IMR-90 (cell line): ENCODE measurements around the gene SYCP2. TPM values are rescaled to one million over a fixed set of nuclear protein-coding genes. Genes with fewer than 3 reads are reported as not detected.

Source experiments
- ATAC-seq: fragments of 200-7000 bp; cut with Tn5 transposase; 2 replicates; pipeline ENCODE4 v1.9.1; 2020; ENCODE audit warnings: low read depth, mild to moderate bottlenecking, moderate library complexity
- BruUV-seq: library from RNA; stranded (reverse); fragments of 400-500 nt; replicated peaks from 2 replicates; lab custom pipeline; 2021; lab: Mats Ljungman, UMichigan
- CTCF ChIA-PET: fragments of 300-600 bp; formaldehyde crosslinking; extraction: SDS; loops from one replicate; lab custom pipeline; 2021; ENCODE audit warnings: antibody characterized with exemption; lab: Yijun Ruan, JAX
- POLR2A ChIA-PET: fragments of 300-600 bp; sonication (Branson Sonifier 250); formaldehyde crosslinking; loops from one replicate; lab custom pipeline; 2022; ENCODE audit warnings: antibody characterized with exemption; ENCODE audit not compliant: unreplicated experiment; lab: Charles Lee
- DNase-seq: peaks from one replicate; pipeline ENCODE4 v3.0.0; 2013
- H2AFZ ChIP-seq: replicated peaks from 2 replicates; pipeline ENCODE3; 2013; ENCODE audit warnings: low read length, mild to moderate bottlenecking; ENCODE audit not compliant: poor library complexity
- H2AK5ac ChIP-seq: 2 replicates; pipeline ENCODE4 v1.6.1; 2013; ENCODE audit warnings: low read depth, low read length, inconsistent platforms
- H2AK9ac ChIP-seq: replicated peaks from 2 replicates; pipeline ENCODE3; 2013; ENCODE audit warnings: mild to moderate bottlenecking, low read depth, low read length, moderate library complexity; ENCODE audit not compliant: poor library complexity
- H2BK120ac ChIP-seq: 2 replicates; pipeline ENCODE4 v1.6.1; 2013; ENCODE audit warnings: low read depth, low read length, inconsistent platforms
- H2BK15ac ChIP-seq: 3 replicates; pipeline ENCODE4 v1.6.1; 2013; ENCODE audit warnings: low read depth, low read length, inconsistent platforms
- H2BK20ac ChIP-seq: 2 replicates; pipeline ENCODE4 v1.6.1; 2013; ENCODE audit warnings: low read depth, mild to moderate bottlenecking, inconsistent platforms, low read length, moderate library complexity
- H2BK5ac ChIP-seq: 2 replicates; pipeline ENCODE4 v1.6.1; 2013; ENCODE audit warnings: mild to moderate bottlenecking, low read depth, low read length, inconsistent platforms; ENCODE audit not compliant: poor library complexity, severe bottlenecking
- H3K14ac ChIP-seq: replicated peaks from 2 replicates; pipeline ENCODE4 v1.6.1; 2013; ENCODE audit warnings: low read depth, low read length, inconsistent platforms
- H3K18ac ChIP-seq: 2 replicates; pipeline ENCODE4 v1.6.1; 2013; ENCODE audit warnings: low read depth, low read length, control low read depth
- H3K23ac ChIP-seq: 2 replicates; pipeline ENCODE4 v1.6.1; 2013; ENCODE audit warnings: low read depth, low read length, inconsistent platforms
- H3K27ac ChIP-seq: 2 replicates; pipeline ENCODE4 v1.5.1; 2013; ENCODE audit warnings: mild to moderate bottlenecking, control low read depth, low read length; ENCODE audit not compliant: insufficient read depth
- H3K27me3 ChIP-seq: 2 replicates; pipeline ENCODE4 v1.6.1; 2013; ENCODE audit warnings: low read length; ENCODE audit not compliant: control insufficient read depth, insufficient read depth
- H3K36me3 ChIP-seq: 2 replicates; pipeline ENCODE4 v1.6.1; 2013; ENCODE audit warnings: low read length, mixed read lengths; ENCODE audit not compliant: control insufficient read depth, insufficient read depth
- H3K4ac ChIP-seq: 2 replicates; pipeline ENCODE4 v1.6.1; 2013; ENCODE audit warnings: low read depth, low read length, inconsistent platforms
- H3K4me1 ChIP-seq: 2 replicates; pipeline ENCODE4 v1.6.1; 2013; ENCODE audit warnings: low read length, mixed read lengths; ENCODE audit not compliant: control insufficient read depth, insufficient read depth
- H3K4me2 ChIP-seq: 2 replicates; pipeline ENCODE4 v1.6.1; 2013; ENCODE audit warnings: low read depth, mild to moderate bottlenecking, control low read depth, low read length, moderate library complexity
- H3K4me3 ChIP-seq: 2 replicates; pipeline ENCODE4 v1.5.1; 2013; ENCODE audit warnings: low read depth, mild to moderate bottlenecking, control low read depth, low read length, moderate library complexity; ENCODE audit not compliant: insufficient read depth
- H3K56ac ChIP-seq: 2 replicates; pipeline ENCODE4 v1.6.1; 2013; ENCODE audit warnings: low read length, inconsistent platforms; ENCODE audit not compliant: insufficient read depth; ENCODE audit errors: extremely low read depth
- H3K79me1 ChIP-seq, 2 experiments: 2 replicates each; pipeline ENCODE4 v1.6.1; 2013; ENCODE audit warnings: low read length in 2 of 2, inconsistent platforms in 1 of 2, low read depth in 1 of 2
- H3K9ac ChIP-seq: 2 replicates; pipeline ENCODE4 v1.6.1; 2013; ENCODE audit warnings: low read depth, low read length, control low read depth
- H3K9me1 ChIP-seq: 2 replicates; pipeline ENCODE4 v1.6.1; 2013; ENCODE audit warnings: low read length, inconsistent platforms; ENCODE audit not compliant: insufficient read depth
- H3K9me3 ChIP-seq: 2 replicates; pipeline ENCODE4 v1.6.1; 2013; ENCODE audit warnings: low read length; ENCODE audit not compliant: control insufficient read depth, insufficient read depth
- H4K20me1 ChIP-seq: 2 replicates; pipeline ENCODE4 v1.6.1; 2013; ENCODE audit warnings: low read length, inconsistent platforms; ENCODE audit not compliant: insufficient read depth
- H4K5ac ChIP-seq: 2 replicates; pipeline ENCODE4 v1.6.1; 2013; ENCODE audit warnings: mild to moderate bottlenecking, low read depth, low read length, control low read depth
- H4K8ac ChIP-seq, 2 experiments: 2 replicates each; pipeline ENCODE4 v1.6.1; 2013; ENCODE audit warnings: low read depth in 2 of 2, low read length in 2 of 2, control low read depth in 1 of 2, inconsistent platforms in 1 of 2
- H4K91ac ChIP-seq: 2 replicates; pipeline ENCODE4 v1.6.1; 2013; ENCODE audit warnings: low read depth, low read length, inconsistent platforms; ENCODE audit not compliant: insufficient read depth
- BHLHE40 ChIP-seq: fragments of 150-350 bp; IDR thresholded peaks from 2 replicates; pipeline ENCODE4 v1.6.1; 2016; ENCODE audit warnings: mild to moderate bottlenecking, low read depth, low read length
- NFE2L2 ChIP-seq: fragments of 150-350 bp; IDR thresholded peaks from 2 replicates; pipeline ENCODE4 v1.6.1; 2016; ENCODE audit warnings: low read depth, mild to moderate bottlenecking, low read length
- WGBS, 2 experiments: methylation state at CpG; one replicate each; pipeline versions ENCODE4 v1.1.5 to v1.1.7; 2013; ENCODE audit warnings: missing lambda C conversion rate in 2 of 2; ENCODE audit not compliant: insufficient read length in 1 of 2; ENCODE audit errors: extremely low coverage in 2 of 2; 5-methylcytosine and 5-hydroxymethylcytosine counted together
- dilution Hi-C: fragments of 300-500 bp; cut with HindIII; formaldehyde crosslinking; loops from one replicate; pipeline ENCODE4 v1.14.3; 2018; ENCODE audit warnings: low sequenced_read_pairs; ENCODE audit not compliant: unreplicated experiment
- in situ Hi-C: fragments of 300-500 bp; cut with MboI; formaldehyde crosslinking; loops from 3 replicates; pipeline ENCODE4 v1.14.3; 2019; ENCODE audit warnings: low sequenced_read_pairs, inconsistent platforms, mixed read lengths
- intact Hi-C: fragments of 100-400 bp; cut with micrococcal nuclease; formaldehyde crosslinking; loops from 2 replicates; pipeline ENCODE4 v1.10.0; 2022
- polyA plus RNA-seq, 3 experiments: library from polyadenylated mRNA; depleted of rRNA; stranded (reverse); fragments of >200 nt; gene quantifications; 2 replicates each; pipeline ENCODE4 v1.2.3, GENCODE V29; 2012; ENCODE audit warnings: low replicate concordance in 1 of 3
- total RNA-seq: library from RNA; depleted of rRNA; stranded (reverse); fragments of >200 nt; gene quantifications from 2 replicates; pipeline ENCODE4 v1.2.3, GENCODE V29; 2012

Gene SYCP2
- total and polyA plus RNA-seq, 2 of the 4 experiments (the other 2 are of a cell fraction), result 0.18 to 0.31 TPM

GRCh38 chr20:59944726-59945125, 11.3 kb upstream of the SYCP2 start:
- no peaks in the 10 kb centered on the region for H3K9me3 ChIP-seq
- H2AK9ac ChIP-seq, result no peak overlapping the region
- in situ Hi-C loops (no loop called here), intact Hi-C loops (loop anchor here (5.0 to 10.0 kb wide), 3 partner anchors 370 to 1240 kb away; no protein-coding TSS in a partner anchor), dilution Hi-C loops (no loop called here)
- H3K18ac ChIP-seq, result no peak overlapping the region
- H3K14ac ChIP-seq, result no peak overlapping the region
- no peak overlapping the region for H2BK15ac ChIP-seq
- peaks cover 11% of the 10 kb centered on the region for H3K36me3 ChIP-seq
- H3K4me3 ChIP-seq, result no peak overlapping the region
- BruUV-seq, result no TSS peak
- no CpG with 5 or more reads among the region's 7 CpGs for WGBS, 2 experiments
- POLR2A ChIA-PET, result no interaction called here
- no peak overlapping the region for H4K8ac ChIP-seq
- H2BK20ac ChIP-seq, result no peak overlapping the region
- ATAC-seq (no peak), DNase-seq (no peak)
- H2AK5ac ChIP-seq, result no peak overlapping the region
- H4K91ac ChIP-seq, result no peak overlapping the region
- peaks cover 2% of the 10 kb centered on the region for H3K4me1 ChIP-seq
- H3K9me1 ChIP-seq, result no peaks in the 10 kb centered on the region
- H2BK120ac ChIP-seq, result no peak overlapping the region
- no peak overlapping the region for H3K9ac ChIP-seq
- H3K4me2 ChIP-seq, result no peak overlapping the region
- H3K27ac ChIP-seq, result no peak overlapping the region
- H3K27me3 ChIP-seq, result no peaks in the 10 kb centered on the region
- H4K5ac ChIP-seq, result no peak overlapping the region
- H2BK5ac ChIP-seq, result no peak overlapping the region
- no peak overlapping the region for H3K56ac ChIP-seq
- H4K20me1 ChIP-seq, result no peaks in the 10 kb centered on the region; the same call in 1 of the 2 replicates
- no peak overlapping the region for H2AFZ ChIP-seq
- H3K79me1 ChIP-seq, result peaks cover 0 to 4% of the 10 kb centered on the region in 2 experiments; a peak in 1 of 4 replicates
- H3K4ac ChIP-seq, result no peak overlapping the region
- CTCF ChIA-PET, result interaction anchor here (1.0 to 1.6 kb wide), 2 partner anchors 10 to 11 kb away, joined by 3 to 4 read pairs; partner anchors contain the start of gene SYCP2
- TF ChIP-seq NFE2L2 (no peak), BHLHE40 (no peak)
- H3K23ac ChIP-seq, result no peak overlapping the region
